Rectal smooth muscle tissue (tissue), 1 donor: Measurements from ENCODE around the gene ALPI.
"Not testable (repeated sequence)": the region's sequence is repeated elsewhere in the genome, so short reads cannot be mapped to it uniquely, and the experiment has no call there.

ENCODE experiments used
- H3K27ac ChIP-seq: one replicate; pipeline ENCODE4 v1.7.0; 2013; ENCODE audit warnings: low read depth, low read length, inconsistent platforms
- H3K27me3 ChIP-seq: one replicate; pipeline ENCODE4 v1.7.0; 2013; ENCODE audit warnings: low read length; ENCODE audit not compliant: control insufficient read depth, insufficient read depth
- H3K36me3 ChIP-seq: one replicate; pipeline ENCODE4 v1.7.0; 2013; ENCODE audit warnings: low read length; ENCODE audit not compliant: control insufficient read depth, insufficient read depth
- H3K4me1 ChIP-seq: one replicate; pipeline ENCODE4 v1.7.0; 2013; ENCODE audit warnings: low read length; ENCODE audit not compliant: control insufficient read depth, insufficient read depth
- H3K4me3 ChIP-seq: one replicate; pipeline ENCODE4 v1.7.0; 2013; ENCODE audit warnings: low read length
- H3K9ac ChIP-seq: one replicate; pipeline ENCODE4 v1.7.0; 2013; ENCODE audit warnings: low read length

The ALPI gene

GRCh38 chr2:232439758-232440135 lies 16.2 kb upstream of the ALPI start:
- Histone ChIP-seq H3K9ac (no peak overlapping the region), H3K27ac (no peak overlapping the region), H3K27me3 (peaks cover 3% of the 10 kb centered on the region), H3K4me3 (no peak overlapping the region), H3K36me3 (no peaks in the 10 kb centered on the region), H3K4me1 (no peaks in the 10 kb centered on the region)

- not testable (repeated sequence) for H3K9ac ChIP-seq
Observed at GRCh38 chr2:232440220-232441018, 15.5 kb upstream of the ALPI start.

GRCh38 chr2:232441147-232441651 lies 14.8 kb upstream of the ALPI start:
- Histone ChIP-seq H3K27me3 (peaks cover 3% of the 10 kb centered on the region), H3K4me3 (no peak overlapping the region), H3K27ac (no peak overlapping the region), H3K4me1 (no peaks in the 10 kb centered on the region), H3K9ac (no peak overlapping the region), H3K36me3 (no peaks in the 10 kb centered on the region)

More at GRCh38 chr2:232440220-232441018, 15.5 kb upstream of the ALPI start:
- not testable (repeated sequence) for H3K27me3 ChIP-seq, H3K27ac ChIP-seq, H3K4me1 ChIP-seq, H3K36me3 ChIP-seq, H3K4me3 ChIP-seq

GRCh38 chr2:232441922-232442321 lies 14.0 kb upstream of the ALPI start:
- H3K4me3 ChIP-seq, H3K9ac ChIP-seq, H3K27ac ChIP-seq, H3K27me3 ChIP-seq, H3K4me1 ChIP-seq, H3K36me3 ChIP-seq: not testable (repeated sequence)

GRCh38 chr2:232442431-232442830 lies 13.5 kb upstream of the ALPI start:
- H3K9ac ChIP-seq, H3K4me3 ChIP-seq, H3K27ac ChIP-seq, H3K27me3 ChIP-seq, H3K4me1 ChIP-seq, H3K36me3 ChIP-seq: not testable (repeated sequence)

GRCh38 chr2:232443047-232443446 lies 12.9 kb upstream of the ALPI start:
- H3K36me3 ChIP-seq, H3K4me1 ChIP-seq, H3K4me3 ChIP-seq, H3K27ac ChIP-seq, H3K27me3 ChIP-seq, H3K9ac ChIP-seq: not testable (repeated sequence)

- not testable (repeated sequence) for H3K4me3 ChIP-seq, H3K9ac ChIP-seq, H3K27ac ChIP-seq, H3K4me1 ChIP-seq, H3K36me3 ChIP-seq, H3K27me3 ChIP-seq
Observed at GRCh38 chr2:232443669-232444408, 12.1 kb upstream of the ALPI start.

- Histone ChIP-seq H3K27me3 (peaks cover 3% of the 10 kb centered on the region), H3K27ac (no peak overlapping the region), H3K36me3 (no peaks in the 10 kb centered on the region), H3K4me1 (no peaks in the 10 kb centered on the region), H3K4me3 (no peak overlapping the region), H3K9ac (no peak overlapping the region)
Observed at GRCh38 chr2:232444409-232445148, 11.4 kb upstream of the ALPI start.

- H3K27ac ChIP-seq, H3K9ac ChIP-seq, H3K4me3 ChIP-seq, H3K4me1 ChIP-seq, H3K27me3 ChIP-seq, H3K36me3 ChIP-seq: not testable (repeated sequence)
Observed at GRCh38 chr2:232445149-232445885, 10.6 kb upstream of the ALPI start.

- not testable (repeated sequence) for H3K36me3 ChIP-seq, H3K9ac ChIP-seq, H3K4me1 ChIP-seq, H3K27ac ChIP-seq, H3K4me3 ChIP-seq, H3K27me3 ChIP-seq
Observed at GRCh38 chr2:232446266-232446777, 9.6 kb upstream of the ALPI start.

- Histone ChIP-seq H3K36me3 (no peaks in the 10 kb centered on the region), H3K4me3 (no peak overlapping the region), H3K9ac (no peak overlapping the region), H3K4me1 (no peaks in the 10 kb centered on the region), H3K27ac (no peak overlapping the region), H3K27me3 (no peaks in the 10 kb centered on the region)
Observed at GRCh38 chr2:232447091-232447620, 8.8 kb upstream of the ALPI start.
